ENCODE measurements around the gene CHTOP. TPM values are rescaled to one million over a fixed set of nuclear protein-coding genes. Genes with fewer than 3 reads are reported as not detected.

CHTOP gene
- total RNA-seq, 4 donors from 2014 or later: 35.2 to 86.1 (median 65.2) TPM

DNA sequence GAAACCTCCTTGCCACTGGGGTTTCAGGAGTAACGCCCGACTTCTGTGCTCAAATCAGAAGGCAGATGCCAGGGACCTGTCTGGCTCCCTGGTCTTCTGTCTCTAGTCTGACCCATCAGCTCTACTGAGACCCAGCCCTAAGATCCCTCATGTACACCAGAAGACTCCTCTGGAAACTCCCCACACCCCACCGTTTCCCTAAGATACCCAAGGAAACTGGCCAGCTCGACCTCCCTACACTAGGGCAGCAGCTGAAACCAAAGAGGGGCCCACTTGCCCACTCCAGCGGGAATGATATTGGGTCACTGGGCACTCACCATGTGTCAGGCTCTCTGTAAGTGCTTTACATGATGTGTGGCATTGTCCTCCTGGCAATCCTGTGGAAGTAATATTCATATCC lies 20.5 kb upstream of the CHTOP start:
- H3K4me1 ChIP-seq: peaks cover 40 to 73% (median 55%) of the 10 kb centered on the region in 4 donors
- no peaks in the 10 kb centered on the region for H3K36me3 ChIP-seq
- no peaks in the 10 kb centered on the region for H3K9me3 ChIP-seq
- TF ChIP-seq POLR2A (IDR thresholded peaks at IDR 0.05) (no peak), EP300 (IDR thresholded peaks at IDR 0.05; ENCODE audit: low read depth) (no peak), POLR2AphosphoS5 (IDR thresholded peaks at IDR 0.05) (no peak)
- TF ChIP-seq, protein P1, sequence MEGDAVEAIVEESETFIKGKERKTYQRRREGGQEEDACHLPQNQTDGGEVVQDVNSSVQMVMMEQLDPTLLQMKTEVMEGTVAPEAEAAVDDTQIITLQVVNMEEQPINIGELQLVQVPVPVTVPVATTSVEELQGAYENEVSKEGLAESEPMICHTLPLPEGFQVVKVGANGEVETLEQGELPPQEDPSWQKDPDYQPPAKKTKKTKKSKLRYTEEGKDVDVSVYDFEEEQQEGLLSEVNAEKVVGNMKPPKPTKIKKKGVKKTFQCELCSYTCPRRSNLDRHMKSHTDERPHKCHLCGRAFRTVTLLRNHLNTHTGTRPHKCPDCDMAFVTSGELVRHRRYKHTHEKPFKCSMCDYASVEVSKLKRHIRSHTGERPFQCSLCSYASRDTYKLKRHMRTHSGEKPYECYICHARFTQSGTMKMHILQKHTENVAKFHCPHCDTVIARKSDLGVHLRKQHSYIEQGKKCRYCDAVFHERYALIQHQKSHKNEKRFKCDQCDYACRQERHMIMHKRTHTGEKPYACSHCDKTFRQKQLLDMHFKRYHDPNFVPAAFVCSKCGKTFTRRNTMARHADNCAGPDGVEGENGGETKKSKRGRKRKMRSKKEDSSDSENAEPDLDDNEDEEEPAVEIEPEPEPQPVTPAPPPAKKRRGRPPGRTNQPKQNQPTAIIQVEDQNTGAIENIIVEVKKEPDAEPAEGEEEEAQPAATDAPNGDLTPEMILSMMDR (IDR thresholded peaks at IDR 0.05): no peak
- 52% methylated on average over 5 of the region's 5 CpGs; no CpG with 5 or more reads in 1 of the 2 donors for WGBS, 2 donors (ENCODE audit: low coverage in 1 of 2)
- no peaks in the 10 kb centered on the region for H3K27me3 ChIP-seq
- intact Hi-C loops (cut with DNase I; ENCODE audit: low total_unique reads): loop anchor here (5.0 kb wide), 1 partner anchor 36 kb away; no protein-coding TSS in a partner anchor
- peak overlapping the region in 3 of 4 donors; percentile 53 to 62 (median 57) for H3K4me3 ChIP-seq
- no peak for DNase-seq
- peak overlapping the region; percentile 89 to 97 (median 92) for H3K27ac ChIP-seq
- in situ Hi-C loops (cut with MboI; ENCODE audit: low pct_ligation_motif_present in 1 of 4, low pct_unique_long_range_greater_than_20kb in 1 of 4, low sequenced_read_pairs in 3 of 4): no loop called here

DNA sequence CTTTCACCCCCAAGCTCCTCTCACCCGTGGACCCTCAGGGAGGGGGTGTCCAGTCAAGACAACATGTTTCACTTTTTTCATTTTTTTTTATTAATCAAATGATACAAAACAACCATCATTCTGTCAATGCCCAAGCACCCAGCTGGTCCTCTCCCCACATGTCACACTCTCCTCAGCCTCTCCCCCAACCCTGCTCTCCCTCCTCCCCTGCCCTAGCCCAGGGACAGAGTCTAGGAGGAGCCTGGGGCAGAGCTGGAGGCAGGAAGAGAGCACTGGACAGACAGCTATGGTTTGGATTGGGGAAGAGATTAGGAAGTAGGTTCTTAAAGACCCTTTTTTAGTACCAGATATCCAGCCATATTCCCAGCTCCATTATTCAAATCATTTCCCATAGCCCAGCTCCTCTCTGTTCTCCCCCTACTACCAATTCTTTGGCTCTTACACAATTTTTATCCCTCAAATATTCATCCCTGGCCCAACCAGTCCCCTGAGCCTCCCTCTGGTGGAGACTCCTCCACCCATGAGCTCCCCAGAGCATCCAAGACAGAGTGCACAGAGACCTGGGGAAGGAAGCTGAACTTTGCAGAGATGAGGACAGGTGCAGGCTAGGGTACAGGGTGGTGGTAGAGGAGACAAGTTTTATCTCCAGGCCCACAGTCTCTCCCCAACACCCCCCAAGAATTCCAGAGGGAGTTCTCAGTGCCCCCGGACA lies 19.5 kb upstream of the CHTOP start:
- intact Hi-C loops (cut with DNase I; ENCODE audit: low total_unique reads): loop anchor here (5.0 kb wide), 1 partner anchor 37 kb away; no protein-coding TSS in a partner anchor
- DNase-seq: no peak

DNA sequence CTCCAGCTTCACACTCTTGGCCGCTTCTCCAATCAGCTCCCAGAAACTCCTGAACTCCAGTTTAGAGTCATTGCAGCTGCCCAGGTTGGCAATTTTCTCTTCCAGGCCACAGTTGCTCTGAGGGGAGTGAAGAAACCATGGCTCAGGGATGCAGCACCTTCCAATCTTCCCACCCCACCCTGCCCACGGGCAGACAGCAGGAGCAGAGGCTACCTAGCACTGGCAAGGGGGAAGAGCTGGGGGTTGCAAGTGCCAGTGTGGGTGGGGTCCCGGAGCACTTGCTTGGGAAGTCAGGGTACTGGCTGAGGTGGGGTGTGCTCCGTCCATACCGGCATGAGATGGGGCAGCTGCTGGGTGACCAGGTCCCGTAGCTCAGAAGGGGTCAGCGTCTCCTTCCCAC lies 19.0 kb upstream of the CHTOP start:
- in situ Hi-C loops (cut with MboI; ENCODE audit: low pct_ligation_motif_present in 1 of 4, low pct_unique_long_range_greater_than_20kb in 1 of 4, low sequenced_read_pairs in 3 of 4): no loop called here
- DNase-seq: no peak
- H3K27me3 ChIP-seq: no peaks in the 10 kb centered on the region
- 84% methylated on average over 7 of the region's 7 CpGs; no CpG with 5 or more reads in 1 of the 2 donors for WGBS, 2 donors (ENCODE audit: low coverage in 1 of 2)
- H3K4me3 ChIP-seq: peak overlapping the region in 2 of 4 donors; percentile 33 to 47
- no peaks in the 10 kb centered on the region for H3K9me3 ChIP-seq
- intact Hi-C loops (cut with DNase I; ENCODE audit: low total_unique reads): loop anchor here (5.0 kb wide), 1 partner anchor 38 kb away; no protein-coding TSS in a partner anchor
- no peaks in the 10 kb centered on the region for H3K36me3 ChIP-seq
- TF ChIP-seq POLR2A (IDR thresholded peaks at IDR 0.05): no peak
- no peak for TF ChIP-seq EP300 (IDR thresholded peaks at IDR 0.05; ENCODE audit: low read depth)
- TF ChIP-seq, protein P1 (IDR thresholded peaks at IDR 0.05): no peak
- TF ChIP-seq POLR2AphosphoS5 (IDR thresholded peaks at IDR 0.05): no peak
- H3K27ac ChIP-seq: peak overlapping the region; percentile 89 to 97 (median 92)
- peaks cover 34 to 59% (median 44%) of the 10 kb centered on the region in 4 donors for H3K4me1 ChIP-seq

More for the DNA sequence above, 19.5 kb upstream of the CHTOP start:
- no peaks in the 10 kb centered on the region for H3K27me3 ChIP-seq
- TF ChIP-seq, protein P1 (IDR thresholded peaks at IDR 0.05): no peak
- TF ChIP-seq POLR2AphosphoS5 (IDR thresholded peaks at IDR 0.05): peak in 1 of 3 donors; percentile 8
- in situ Hi-C loops (cut with MboI; ENCODE audit: low pct_ligation_motif_present in 1 of 4, low pct_unique_long_range_greater_than_20kb in 1 of 4, low sequenced_read_pairs in 3 of 4): no loop called here
- no peaks in the 10 kb centered on the region for H3K36me3 ChIP-seq
- peaks cover 38 to 65% (median 50%) of the 10 kb centered on the region in 4 donors for H3K4me1 ChIP-seq
- H3K27ac ChIP-seq: peak overlapping the region; percentile 89 to 97 (median 92)
- no peaks in the 10 kb centered on the region for H3K9me3 ChIP-seq
- 64% methylated on average over 2 of the region's 2 CpGs; no CpG with 5 or more reads in 1 of the 2 donors for WGBS, 2 donors (ENCODE audit: low coverage in 1 of 2)
- H3K4me3 ChIP-seq: no peak overlapping the region

DNA sequence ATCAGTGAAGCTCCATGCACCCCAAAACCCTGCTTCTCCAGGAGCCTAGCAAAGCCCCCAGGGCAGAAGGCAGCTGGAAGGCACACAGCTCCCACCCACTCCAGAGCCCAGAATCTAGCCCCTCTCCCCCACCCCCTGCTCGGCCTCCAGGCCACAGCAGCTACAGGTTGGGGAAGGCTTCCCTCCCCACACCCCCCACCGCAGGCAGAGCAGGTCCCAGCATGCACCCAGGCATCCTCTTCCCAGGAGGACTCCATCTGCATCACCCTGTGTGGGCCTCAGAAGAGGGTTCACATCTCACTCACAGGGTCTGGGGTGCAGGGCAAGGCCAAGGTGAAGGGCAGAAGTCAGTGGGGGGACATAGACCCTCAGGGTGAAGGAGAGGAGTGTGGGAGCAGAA lies 18.5 kb upstream of the CHTOP start:
- no peak for DNase-seq
- in situ Hi-C loops (cut with MboI; ENCODE audit: low pct_ligation_motif_present in 1 of 4, low pct_unique_long_range_greater_than_20kb in 1 of 4, low sequenced_read_pairs in 3 of 4) (no loop called here), intact Hi-C loops (cut with DNase I; ENCODE audit: low total_unique reads) (no loop called here)
- H3K9me3 ChIP-seq: no peaks in the 10 kb centered on the region
- WGBS, 2 donors (ENCODE audit: low coverage in 1 of 2): 86% methylated on average over 1 of the region's 2 CpGs; no CpG with 5 or more reads in 1 of the 2 donors
- H3K36me3 ChIP-seq: no peaks in the 10 kb centered on the region
- peaks cover 31 to 54% (median 39%) of the 10 kb centered on the region in 4 donors for H3K4me1 ChIP-seq
- H3K4me3 ChIP-seq: peak overlapping the region in 3 of 4 donors; percentile 25 to 47 (median 33)
- H3K27me3 ChIP-seq: no peaks in the 10 kb centered on the region
- H3K27ac ChIP-seq: peak overlapping the region; percentile 71 to 92 (median 90)
- TF ChIP-seq, protein P1 (IDR thresholded peaks at IDR 0.05): no peak
- TF ChIP-seq POLR2AphosphoS5 (IDR thresholded peaks at IDR 0.05) (no peak), POLR2A (IDR thresholded peaks at IDR 0.05) (no peak), EP300 (IDR thresholded peaks at IDR 0.05; ENCODE audit: low read depth) (no peak)
